ENCODE measurements around the gene GIGYF1.

- TF ChIP-seq TBP (IDR thresholded peaks at IDR 0.05; ENCODE audit: low read depth, low read length) (no peak), EZH2 (IDR thresholded peaks at IDR 0.05; ENCODE audit: low read depth, low read length, severe bottlenecking) (no peak), EP300 (IDR thresholded peaks at IDR 0.05; ENCODE audit: borderline replicate concordance in 1 of 2, low read depth in 2 of 2, low read length in 2 of 2) (no peak)
Measured at GRCh38 chr7:100682228-100682741, 11.8 kb downstream of the GIGYF1 start.

Data from H1 (cell line).